Brain microvascular endothelial cell (primary cell): Measurements from ENCODE around the gene IL17RE.

Source experiments
- DNase-seq: peaks from one replicate; pipeline ENCODE4 v3.0.0-alpha.2; 2020
- H3K27ac ChIP-seq: fragments of 250-450 bp; sonication (Bioruptor Pico); 2 replicates; pipeline ENCODE4 v1.5.1; 2020; ENCODE audit warnings: mild to moderate bottlenecking, moderate library complexity
- H3K27me3 ChIP-seq: fragments of 250-450 bp; sonication (Bioruptor Pico); replicated peaks from 2 replicates; pipeline ENCODE4 v1.5.1; 2020; ENCODE audit warnings: mild to moderate bottlenecking
- H3K36me3 ChIP-seq: fragments of 250-450 bp; sonication (Bioruptor Pico); replicated peaks from 2 replicates; pipeline ENCODE4 v1.5.1; 2020; ENCODE audit warnings: mild to moderate bottlenecking
- H3K4me3 ChIP-seq: 2 replicates; pipeline ENCODE4 v1.5.1; 2011; ENCODE audit warnings: low read depth, mild to moderate bottlenecking, control low read depth, low read length, moderate library complexity
- CTCF ChIP-seq: IDR thresholded peaks from 2 replicates; pipeline ENCODE4 v1.5.1; 2011; ENCODE audit warnings: low read depth, mild to moderate bottlenecking, moderate library complexity, low read length, control low read depth, inconsistent platforms; ENCODE audit errors: missing control alignments
- in situ Hi-C: cut with HindIII; loops from 2 replicates; pipeline ENCODE4 v1.10.0; 2017; ENCODE audit warnings: low sequenced_read_pairs, low pct_ligation_motif_present

IL17RE gene

GRCh38 chr3:9940746-9941145 is 38.1 kb downstream of the IL17RE start:
- no peak overlapping the region for H3K27ac ChIP-seq
- no peaks in the 10 kb centered on the region for H3K27me3 ChIP-seq
- DNase-seq: no peak
- peaks cover 36% of the 10 kb centered on the region for H3K36me3 ChIP-seq
- H3K4me3 ChIP-seq: no peak overlapping the region
- TF ChIP-seq CTCF: no peak
- in situ Hi-C loops: no loop called here

- DNase-seq: no peak
- Histone ChIP-seq H3K27me3 (no peaks in the 10 kb centered on the region), H3K27ac (no peak overlapping the region), H3K4me3 (no peak overlapping the region), H3K36me3 (peaks cover 26% of the 10 kb centered on the region)
- in situ Hi-C loops: no loop called here
- no peak for TF ChIP-seq CTCF
Measured at GRCh38 chr3:9942164-9942563, 39.5 kb downstream of the IL17RE start.

GRCh38 chr3:9942934-9943690 is 40.5 kb downstream of the IL17RE start:
- H3K36me3 ChIP-seq: peaks cover 17% of the 10 kb centered on the region
- no peak overlapping the region for H3K27ac ChIP-seq
- DNase-seq: no peak
- no peak for TF ChIP-seq CTCF
- in situ Hi-C loops: no loop called here
- no peak overlapping the region for H3K4me3 ChIP-seq
- H3K27me3 ChIP-seq: no peaks in the 10 kb centered on the region

GRCh38 chr3:9944271-9944670 is 41.6 kb downstream of the IL17RE start:
- Histone ChIP-seq H3K36me3 (peaks cover 14% of the 10 kb centered on the region), H3K27ac (no peak overlapping the region), H3K4me3 (no peak overlapping the region), H3K27me3 (no peaks in the 10 kb centered on the region)
- no peak for DNase-seq
- no peak for TF ChIP-seq CTCF
- in situ Hi-C loops: no loop called here

GRCh38 chr3:9945358-9945757 is 42.7 kb downstream of the IL17RE start:
- peaks cover 14% of the 10 kb centered on the region for H3K36me3 ChIP-seq
- in situ Hi-C loops: no loop called here
- H3K4me3 ChIP-seq: no peak overlapping the region
- H3K27me3 ChIP-seq: no peaks in the 10 kb centered on the region
- H3K27ac ChIP-seq: no peak overlapping the region
- DNase-seq: no peak
- no peak for TF ChIP-seq CTCF
